Esophagus squamous epithelium (tissue), 5 donors: ENCODE data around the gene ZNF491. TPM values are rescaled to one million over a fixed set of nuclear protein-coding genes. Genes with fewer than 3 reads are reported as not detected.
"Not testable (repeated sequence)": the region's sequence is repeated elsewhere in the genome, so short reads cannot be mapped to it uniquely, and the experiment has no call there.

Experiments
- DNase-seq: peaks from one replicate; lab custom pipeline; 2025; lab: John Stamatoyannopoulos, UW
- H3K27ac ChIP-seq, 4 donors: fragments of 200-600 bp; sonication (generic); one replicate each; pipeline ENCODE4 v1.5.1; 2016 to 2019; ENCODE audit warnings: mild to moderate bottlenecking in 1 of 4
- H3K27me3 ChIP-seq, 4 donors: fragments of 200-600 bp; sonication (generic); 1 replicate in 3 of 4; 2 replicates in 1 of 4; pipeline versions ENCODE4 v1.5.1 to v1.6.0; 2017 to 2021; ENCODE audit warnings: antibody characterized with exemption in 1 of 4
- H3K36me3 ChIP-seq, 3 donors: fragments of 200-600 bp; sonication (generic); one replicate each; pipeline ENCODE4 v1.5.1; 2016 to 2019
- H3K4me1 ChIP-seq, 3 donors: fragments of 200-600 bp; sonication (generic); one replicate each; pipeline ENCODE4 v1.5.1; 2017 to 2019
- H3K4me3 ChIP-seq, 4 donors: fragments of 200-600 bp; sonication (generic); 1 replicate in 3 of 4; 2 replicates in 1 of 4; pipeline ENCODE4 v1.5.1; 2016 to 2019; ENCODE audit warnings: mild to moderate bottlenecking in 2 of 4, moderate library complexity in 1 of 4
- H3K9me3 ChIP-seq, 3 donors: fragments of 200-600 bp; sonication (generic); one replicate each; pipeline ENCODE4 v1.5.1; 2016 to 2019
- CTCF ChIP-seq, 6 experiments: fragments of 450-650 bp in 4 of 6; fragments of 200-600 bp in 2 of 6; sonication (generic) in 2 of 6; IDR thresholded peaks; one replicate each; pipeline ENCODE4 v1.5.1; 2016 to 2019; ENCODE audit warnings: antibody characterized with exemption in 6 of 6, mild to moderate bottlenecking in 4 of 6, moderate library complexity in 4 of 6
- POLR2A ChIP-seq, 4 donors: fragments of 450-650 bp; IDR thresholded peaks; one replicate each; pipeline ENCODE4 v1.6.1; 2017; ENCODE audit warnings: antibody characterized with exemption in 4 of 4, mild to moderate bottlenecking in 4 of 4, moderate library complexity in 3 of 4
- WGBS, 2 donors: methylation state at CpG; one replicate each; pipeline ENCODE4 v1.1.5; 2018; 5-methylcytosine and 5-hydroxymethylcytosine counted together
- intact Hi-C: fragments of 100-400 bp; cut with DNase I; formaldehyde crosslinking; loops from one replicate; pipeline ENCODE4 v1.15.0; 2022
- total RNA-seq, 4 donors: library from RNA; depleted of rRNA; stranded (reverse); fragments of >200 nt; gene quantifications; one replicate each; pipeline ENCODE4 v1.1.0, GENCODE V29; 2016
- donor health status: DM: yes; HTN: yes; CAD: no.

The ZNF491 gene
- total RNA-seq, 4 donors from 2014 or later = 0.13 to 2.3 (median 0.82) TPM

DNA sequence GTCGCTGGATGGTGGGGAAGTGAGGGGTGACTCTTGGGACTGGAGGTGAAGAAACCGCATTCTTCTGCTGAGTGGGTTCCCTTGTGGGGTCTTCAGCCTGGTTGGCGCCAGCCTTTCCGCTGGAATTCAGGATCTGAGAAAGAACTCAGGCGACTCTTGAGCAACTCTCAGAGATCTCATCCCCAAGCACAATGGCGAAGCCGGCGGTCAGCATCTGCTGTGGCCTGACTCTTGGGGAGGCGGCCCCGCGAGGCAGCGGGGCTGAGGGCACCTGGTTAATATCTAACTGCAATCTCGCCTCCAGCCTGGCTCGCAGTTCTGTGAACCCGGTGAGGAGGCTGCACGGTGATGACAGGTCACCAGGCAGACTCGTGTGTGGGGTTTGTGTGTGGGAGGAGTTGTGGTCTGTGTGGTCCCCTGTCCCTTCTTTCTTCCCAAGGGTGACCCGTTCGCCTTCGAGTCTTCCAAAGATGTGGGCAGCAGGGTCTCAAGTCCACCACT, 30.6 kb upstream of the ZNF491 start:
- Histone ChIP-seq H3K27ac (peak overlapping the region; percentile 76 to 95 (median 88)), H3K4me3 (peak overlapping the region; percentile 60 to 89 (median 66)), H3K9me3 (peaks cover 0 to 27% (median 0%) of the 10 kb centered on the region in 3 donors), H3K36me3 (peaks cover 0 to 13% (median 0%) of the 10 kb centered on the region in 3 donors), H3K4me1 (peaks cover 8 to 25% (median 13%) of the 10 kb centered on the region in 3 donors), H3K27me3 (no peaks in the 10 kb centered on the region)
- no peak for TF ChIP-seq CTCF (IDR thresholded peaks at IDR 0.05)
- TF ChIP-seq POLR2A (IDR thresholded peaks at IDR 0.05) = no peak
- DNase-seq = no peak
- WGBS, 2 donors = 5 to 7% methylated on average over 4 to 15 of the region's 20 CpGs
- intact Hi-C loops = no loop called here

- no peak for DNase-seq
- Histone ChIP-seq H3K4me1 (peaks cover 8 to 25% (median 13%) of the 10 kb centered on the region in 3 donors), H3K27me3 (no peaks in the 10 kb centered on the region), H3K4me3 (no peak overlapping the region), H3K27ac (no peak overlapping the region), H3K36me3 (peaks cover 0 to 17% (median 0%) of the 10 kb centered on the region in 3 donors), H3K9me3 (peaks cover 0 to 42% (median under 1%) of the 10 kb centered on the region in 3 donors)
- 91 to 95% methylated on average over 4 of the region's 4 CpGs for WGBS, 2 donors
- intact Hi-C loops = no loop called here
- no peak for TF ChIP-seq CTCF (IDR thresholded peaks at IDR 0.05)
- no peak for TF ChIP-seq POLR2A (IDR thresholded peaks at IDR 0.05)
These were observed 28.3 kb upstream of the ZNF491 start for GRCh38 chr19:11769995-11770394.

- H3K4me3 ChIP-seq, DNase-seq, H3K27me3 ChIP-seq, H3K27ac ChIP-seq, intact Hi-C loops: not testable (repeated sequence)
- 72 to 84% methylated on average over 7 to 11 of the region's 11 CpGs for WGBS, 2 donors
- Histone ChIP-seq H3K36me3 (peaks cover 0 to 19% (median 0%) of the 10 kb centered on the region in 3 donors), H3K4me1 (peaks cover 8 to 20% (median 10%) of the 10 kb centered on the region in 3 donors), H3K9me3 (peaks cover 0 to 56% (median 12%) of the 10 kb centered on the region in 3 donors)
- TF ChIP-seq CTCF (IDR thresholded peaks at IDR 0.05) = peak in 1 of 6 experiments; percentile 11
These were observed 26.8 kb upstream of the ZNF491 start for GRCh38 chr19:11771520-11771919.

GRCh38 chr19:11776669-11777068, 21.7 kb upstream of the ZNF491 start:
- H3K27ac ChIP-seq, H3K27me3 ChIP-seq, intact Hi-C loops, H3K4me1 ChIP-seq, DNase-seq, H3K4me3 ChIP-seq: not testable (repeated sequence)
- 95 to 98% methylated on average over 10 to 11 of the region's 11 CpGs for WGBS, 2 donors
- H3K36me3 ChIP-seq = peaks cover 20 to 64% (median 31%) of the 10 kb centered on the region in 3 donors
- H3K9me3 ChIP-seq = peaks cover 0 to 89% (median 51%) of the 10 kb centered on the region in 3 donors

DNA sequence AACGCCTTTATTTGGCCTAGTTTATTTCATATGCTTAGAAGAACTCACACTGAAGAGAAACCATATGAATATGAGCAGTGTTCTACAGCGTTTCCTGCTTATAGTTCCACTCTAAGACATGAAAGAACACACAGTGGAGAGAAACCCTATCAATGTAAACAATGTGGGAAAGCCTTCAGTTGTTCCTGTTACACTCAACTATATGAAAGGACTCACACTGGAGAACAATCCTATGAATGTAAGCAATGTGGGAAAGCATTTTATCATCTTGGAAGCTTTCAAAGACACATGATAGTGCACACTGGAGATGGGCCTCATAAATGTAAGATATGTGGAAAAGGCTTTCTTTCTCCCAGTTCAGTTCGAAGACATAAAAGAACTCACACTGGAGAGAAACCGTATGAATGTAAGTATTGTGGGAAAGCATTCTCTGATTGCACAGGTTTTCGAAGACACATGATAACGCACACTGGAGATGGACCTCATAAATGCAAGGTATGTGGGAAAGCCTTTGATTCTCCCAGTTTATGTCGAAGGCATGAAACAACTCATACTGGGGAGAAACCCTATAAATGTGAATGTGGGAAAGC, 17.8 kb upstream of the ZNF491 start:
- no peak for DNase-seq
- Histone ChIP-seq H3K9me3 (peaks cover 0 to 98% (median 83%) of the 10 kb centered on the region in 3 donors), H3K27me3 (no peaks in the 10 kb centered on the region), H3K36me3 (peaks cover 20 to 59% (median 31%) of the 10 kb centered on the region in 3 donors), H3K27ac (no peak overlapping the region), H3K4me1 (no peaks in the 10 kb centered on the region), H3K4me3 (peak overlapping the region in 1 of 4 donors; percentile 21)
- no peak for TF ChIP-seq CTCF (IDR thresholded peaks at IDR 0.05)
- TF ChIP-seq POLR2A (IDR thresholded peaks at IDR 0.05) = no peak
- intact Hi-C loops = no loop called here
- WGBS, 2 donors = 93 to 96% methylated on average over 7 of the region's 7 CpGs
